GM18909 (cell line): ENCODE measurements around the gene GPR87.

Experiments
- ATAC-seq: cut with Tn5 transposase; IDR thresholded peaks from one replicate; pipeline ENCODE4 v1.9.1; 2021; ENCODE audit warnings: mild to moderate bottlenecking; ENCODE audit not compliant: unreplicated experiment, poor library complexity

Gene GPR87

GRCh38 chr3:151289445-151289844 is 27.2 kb downstream of the GPR87 start:
- no peak for ATAC-seq

GRCh38 chr3:151285940-151286339 is 30.7 kb downstream of the GPR87 start:
- no peak for ATAC-seq

GRCh38 chr3:151283907-151284461 is 32.6 kb downstream of the GPR87 start:
- ATAC-seq, result no peak

GRCh38 chr3:151283387-151283786 is 33.2 kb downstream of the GPR87 start:
- no peak for ATAC-seq

GRCh38 chr3:151282921-151283320 is 33.7 kb downstream of the GPR87 start:
- no peak for ATAC-seq

- no peak for ATAC-seq
These were observed 34.8 kb downstream of the GPR87 start for GRCh38 chr3:151281671-151282324.

- ATAC-seq, result no peak
These were observed 38.4 kb downstream of the GPR87 start, which contains the start of gene P2RY14 for GRCh38 chr3:151278230-151278629. Gene P2RY14, minus strand, starts transcription at chr3:151278542. Its CDS starts 64,226 bp downstream, at chr3:151214316.

- ATAC-seq, result peak; percentile 64
These were observed 40.0 kb downstream of the GPR87 start for GRCh38 chr3:151276687-151277042.

- ATAC-seq, result peak; percentile 28
These were observed 40.5 kb downstream of the GPR87 start for GRCh38 chr3:151276038-151276686.

- ATAC-seq, result no peak
These were observed 41.5 kb downstream of the GPR87 start for GRCh38 chr3:151275091-151275490.

GRCh38 chr3:151269631-151270030 is 47.0 kb downstream of the GPR87 start:
- no peak for ATAC-seq

GRCh38 chr3:151268267-151269235 is 48.1 kb downstream of the GPR87 start:
- ATAC-seq, result peak; percentile 58

- ATAC-seq, result no peak
These were observed 49.6 kb downstream of the GPR87 start for GRCh38 chr3:151267066-151267465.

GRCh38 chr3:151265866-151266265 is 50.8 kb downstream of the GPR87 start:
- peak; percentile 98 for ATAC-seq

- ATAC-seq, result no peak
These were observed 51.5 kb downstream of the GPR87 start for GRCh38 chr3:151265166-151265565.

GRCh38 chr3:151264605-151265004 is 52.0 kb downstream of the GPR87 start:
- no peak for ATAC-seq

- ATAC-seq, result no peak
These were observed 53.6 kb downstream of the GPR87 start for GRCh38 chr3:151262871-151263525.

- no peak for ATAC-seq
These were observed 57.0 kb downstream of the GPR87 start for GRCh38 chr3:151259664-151260063.

GRCh38 chr3:151256749-151257148 is 59.9 kb downstream of the GPR87 start:
- ATAC-seq, result no peak

- no peak for ATAC-seq
These were observed 67.8 kb downstream of the GPR87 start for GRCh38 chr3:151248772-151249337.
